ENCODE results near the gene FHIT. TPM values are rescaled to one million over a fixed set of nuclear protein-coding genes. Genes with fewer than 3 reads are reported as not detected.
"Not testable (repeated sequence)": the region's sequence is repeated elsewhere in the genome, so short reads cannot be mapped to it uniquely, and the experiment has no call there.

Gene FHIT
- total and polyA plus RNA-seq, 4 donors, result 2.1 to 14.7 (median 6.6) TPM

DNA sequence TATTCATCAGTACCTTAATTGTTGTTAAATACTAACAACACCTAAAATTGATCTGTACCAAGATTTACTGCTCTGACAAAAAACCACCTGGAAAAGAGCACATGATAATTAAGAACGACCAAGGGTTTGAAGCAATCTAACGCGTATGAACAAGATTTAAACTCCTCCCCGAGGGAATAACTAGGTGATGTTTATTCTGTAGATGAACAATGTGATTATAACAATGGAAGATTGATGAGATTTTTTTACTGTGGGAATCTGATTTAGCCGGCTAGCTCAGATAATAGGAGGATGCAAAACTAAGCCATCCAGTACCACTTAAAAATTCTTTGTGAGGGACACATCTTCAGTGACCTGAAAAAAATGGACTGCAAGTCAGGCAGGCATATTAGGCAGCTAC lies 222.1 kb downstream of the FHIT start:
- 96% methylated on average over 5 of the region's 5 CpGs for WGBS
- DNase-seq (ENCODE audit: low spot score), result no peak
- H3K27ac ChIP-seq (ENCODE audit: low read depth in 1 of 2, low read length in 2 of 2), result no peak overlapping the region
- H3K9ac ChIP-seq (ENCODE audit: low read depth in 1 of 2, low read length in 2 of 2), result no peak overlapping the region
- H3K4me3 ChIP-seq (ENCODE audit: low read depth in 1 of 3, low read length in 3 of 3), result no peak overlapping the region
- H3K36me3 ChIP-seq (ENCODE audit: control insufficient read depth in 4 of 4, insufficient read depth in 3 of 4, low read depth in 1 of 4, low read length in 3 of 4), result no peaks in the 10 kb centered on the region
- no peak for TF ChIP-seq FOXA2 (IDR thresholded peaks at IDR 0.05)
- TF ChIP-seq, protein P1, sequence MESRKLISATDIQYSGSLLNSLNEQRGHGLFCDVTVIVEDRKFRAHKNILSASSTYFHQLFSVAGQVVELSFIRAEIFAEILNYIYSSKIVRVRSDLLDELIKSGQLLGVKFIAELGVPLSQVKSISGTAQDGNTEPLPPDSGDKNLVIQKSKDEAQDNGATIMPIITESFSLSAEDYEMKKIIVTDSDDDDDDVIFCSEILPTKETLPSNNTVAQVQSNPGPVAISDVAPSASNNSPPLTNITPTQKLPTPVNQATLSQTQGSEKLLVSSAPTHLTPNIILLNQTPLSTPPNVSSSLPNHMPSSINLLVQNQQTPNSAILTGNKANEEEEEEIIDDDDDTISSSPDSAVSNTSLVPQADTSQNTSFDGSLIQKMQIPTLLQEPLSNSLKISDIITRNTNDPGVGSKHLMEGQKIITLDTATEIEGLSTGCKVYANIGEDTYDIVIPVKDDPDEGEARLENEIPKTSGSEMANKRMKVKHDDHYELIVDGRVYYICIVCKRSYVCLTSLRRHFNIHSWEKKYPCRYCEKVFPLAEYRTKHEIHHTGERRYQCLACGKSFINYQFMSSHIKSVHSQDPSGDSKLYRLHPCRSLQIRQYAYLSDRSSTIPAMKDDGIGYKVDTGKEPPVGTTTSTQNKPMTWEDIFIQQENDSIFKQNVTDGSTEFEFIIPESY (IDR thresholded peaks at IDR 0.05), result no peak
- no peaks in the 10 kb centered on the region for H3K27me3 ChIP-seq (ENCODE audit: control insufficient read depth in 4 of 4, insufficient read depth in 4 of 4, low read length in 3 of 4)
- no peaks in the 10 kb centered on the region for H3K9me3 ChIP-seq (ENCODE audit: control insufficient read depth in 4 of 4, low read length in 3 of 4)
- H3K4me1 ChIP-seq (ENCODE audit: control insufficient read depth in 4 of 4, insufficient read depth in 4 of 4, low read length in 3 of 4), result no peaks in the 10 kb centered on the region

DNA sequence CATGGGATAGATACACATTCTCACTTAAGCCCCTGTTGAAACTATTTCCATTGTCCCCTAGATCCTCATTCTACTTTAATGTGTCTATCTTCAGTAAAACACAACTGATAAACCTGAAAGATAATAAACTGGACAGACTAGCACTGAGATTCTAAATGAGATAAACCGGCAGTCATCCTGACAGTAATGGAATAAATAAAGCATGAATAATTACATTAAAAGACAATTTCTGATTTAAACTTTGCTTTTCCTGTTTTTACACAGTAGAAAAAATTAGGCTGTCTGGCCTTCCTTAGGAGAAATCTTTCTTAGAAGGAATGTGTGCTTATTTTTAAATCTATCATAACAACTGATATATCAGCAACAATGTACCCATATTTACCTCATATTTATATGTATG lies 232.4 kb downstream of the FHIT start:
- Histone ChIP-seq H3K4me3 (ENCODE audit: low read depth in 1 of 3, low read length in 3 of 3) (no peak overlapping the region), H3K27me3 (ENCODE audit: control insufficient read depth in 4 of 4, insufficient read depth in 4 of 4, low read length in 3 of 4) (no peaks in the 10 kb centered on the region), H3K9ac (ENCODE audit: low read depth in 1 of 2, low read length in 2 of 2) (no peak overlapping the region), H3K9me3 (ENCODE audit: control insufficient read depth in 4 of 4, low read length in 3 of 4) (no peaks in the 10 kb centered on the region), H3K36me3 (ENCODE audit: control insufficient read depth in 4 of 4, insufficient read depth in 3 of 4, low read depth in 1 of 4, low read length in 3 of 4) (no peaks in the 10 kb centered on the region), H3K27ac (ENCODE audit: low read depth in 1 of 2, low read length in 2 of 2) (no peak overlapping the region), H3K4me1 (ENCODE audit: control insufficient read depth in 4 of 4, insufficient read depth in 4 of 4, low read length in 3 of 4) (no peaks in the 10 kb centered on the region)
- no peak for DNase-seq (ENCODE audit: low spot score)
- 95% methylated on average over 1 of the region's 1 CpG for WGBS
- TF ChIP-seq, protein P2, sequence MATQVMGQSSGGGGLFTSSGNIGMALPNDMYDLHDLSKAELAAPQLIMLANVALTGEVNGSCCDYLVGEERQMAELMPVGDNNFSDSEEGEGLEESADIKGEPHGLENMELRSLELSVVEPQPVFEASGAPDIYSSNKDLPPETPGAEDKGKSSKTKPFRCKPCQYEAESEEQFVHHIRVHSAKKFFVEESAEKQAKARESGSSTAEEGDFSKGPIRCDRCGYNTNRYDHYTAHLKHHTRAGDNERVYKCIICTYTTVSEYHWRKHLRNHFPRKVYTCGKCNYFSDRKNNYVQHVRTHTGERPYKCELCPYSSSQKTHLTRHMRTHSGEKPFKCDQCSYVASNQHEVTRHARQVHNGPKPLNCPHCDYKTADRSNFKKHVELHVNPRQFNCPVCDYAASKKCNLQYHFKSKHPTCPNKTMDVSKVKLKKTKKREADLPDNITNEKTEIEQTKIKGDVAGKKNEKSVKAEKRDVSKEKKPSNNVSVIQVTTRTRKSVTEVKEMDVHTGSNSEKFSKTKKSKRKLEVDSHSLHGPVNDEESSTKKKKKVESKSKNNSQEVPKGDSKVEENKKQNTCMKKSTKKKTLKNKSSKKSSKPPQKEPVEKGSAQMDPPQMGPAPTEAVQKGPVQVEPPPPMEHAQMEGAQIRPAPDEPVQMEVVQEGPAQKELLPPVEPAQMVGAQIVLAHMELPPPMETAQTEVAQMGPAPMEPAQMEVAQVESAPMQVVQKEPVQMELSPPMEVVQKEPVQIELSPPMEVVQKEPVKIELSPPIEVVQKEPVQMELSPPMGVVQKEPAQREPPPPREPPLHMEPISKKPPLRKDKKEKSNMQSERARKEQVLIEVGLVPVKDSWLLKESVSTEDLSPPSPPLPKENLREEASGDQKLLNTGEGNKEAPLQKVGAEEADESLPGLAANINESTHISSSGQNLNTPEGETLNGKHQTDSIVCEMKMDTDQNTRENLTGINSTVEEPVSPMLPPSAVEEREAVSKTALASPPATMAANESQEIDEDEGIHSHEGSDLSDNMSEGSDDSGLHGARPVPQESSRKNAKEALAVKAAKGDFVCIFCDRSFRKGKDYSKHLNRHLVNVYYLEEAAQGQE (IDR thresholded peaks at IDR 0.05), result no peak
- TF ChIP-seq NR2F2 (IDR thresholded peaks at IDR 0.05), result no peak
- TF ChIP-seq JUND (IDR thresholded peaks at IDR 0.05), result no peak
- TF ChIP-seq FOXA2 (IDR thresholded peaks at IDR 0.05), result no peak
- TF ChIP-seq YY1 (IDR thresholded peaks at IDR 0.05), result no peak
- TF ChIP-seq, protein P1 (IDR thresholded peaks at IDR 0.05), result no peak
- TF ChIP-seq RXRA (IDR thresholded peaks at IDR 0.05), result no peak
- TF ChIP-seq EGR1 (IDR thresholded peaks at IDR 0.05; ENCODE audit: low read depth in 2 of 2), result no peak
- TF ChIP-seq GABPA (IDR thresholded peaks at IDR 0.05 in 1 of 2, conservative IDR thresholded peaks at IDR 0.05 in 1 of 2), result no peak
- TF ChIP-seq, protein P3, sequence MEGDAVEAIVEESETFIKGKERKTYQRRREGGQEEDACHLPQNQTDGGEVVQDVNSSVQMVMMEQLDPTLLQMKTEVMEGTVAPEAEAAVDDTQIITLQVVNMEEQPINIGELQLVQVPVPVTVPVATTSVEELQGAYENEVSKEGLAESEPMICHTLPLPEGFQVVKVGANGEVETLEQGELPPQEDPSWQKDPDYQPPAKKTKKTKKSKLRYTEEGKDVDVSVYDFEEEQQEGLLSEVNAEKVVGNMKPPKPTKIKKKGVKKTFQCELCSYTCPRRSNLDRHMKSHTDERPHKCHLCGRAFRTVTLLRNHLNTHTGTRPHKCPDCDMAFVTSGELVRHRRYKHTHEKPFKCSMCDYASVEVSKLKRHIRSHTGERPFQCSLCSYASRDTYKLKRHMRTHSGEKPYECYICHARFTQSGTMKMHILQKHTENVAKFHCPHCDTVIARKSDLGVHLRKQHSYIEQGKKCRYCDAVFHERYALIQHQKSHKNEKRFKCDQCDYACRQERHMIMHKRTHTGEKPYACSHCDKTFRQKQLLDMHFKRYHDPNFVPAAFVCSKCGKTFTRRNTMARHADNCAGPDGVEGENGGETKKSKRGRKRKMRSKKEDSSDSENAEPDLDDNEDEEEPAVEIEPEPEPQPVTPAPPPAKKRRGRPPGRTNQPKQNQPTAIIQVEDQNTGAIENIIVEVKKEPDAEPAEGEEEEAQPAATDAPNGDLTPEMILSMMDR (IDR thresholded peaks at IDR 0.05; ENCODE audit: low read depth, low read length, missing input control), result no peak
- TF ChIP-seq HNF4A (conservative IDR thresholded peaks at IDR 0.05), result no peak
- TF ChIP-seq RAD21 (IDR thresholded peaks at IDR 0.05), result no peak
- no peak for TF ChIP-seq FOXA1 (IDR thresholded peaks at IDR 0.05)
- TF ChIP-seq HNF4G (IDR thresholded peaks at IDR 0.05), result no peak
- no peak for TF ChIP-seq SP1 (IDR thresholded peaks at IDR 0.05)

DNA sequence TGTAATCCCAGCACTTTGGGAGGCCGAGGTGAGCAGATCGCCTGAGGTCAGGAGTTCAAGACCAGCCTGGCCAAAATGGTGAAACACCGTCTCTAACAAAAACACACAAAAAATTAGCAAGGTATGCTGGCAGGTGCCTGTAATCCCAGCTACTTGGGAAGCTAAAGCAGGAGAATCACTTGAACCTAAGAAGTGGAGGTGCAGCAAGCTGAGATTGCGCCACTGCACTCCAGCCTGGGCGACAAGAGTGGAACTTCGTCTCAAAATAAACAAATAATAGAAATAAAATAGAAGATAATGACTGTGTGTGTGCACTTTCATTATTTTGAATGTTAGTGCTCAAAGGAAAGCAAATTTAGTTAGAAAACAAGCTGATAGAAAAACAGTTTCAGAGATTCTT lies 234.2 kb downstream of the FHIT start:
- DNase-seq (ENCODE audit: low spot score), result not testable (repeated sequence)
- WGBS, result 91% methylated on average over 6 of the region's 6 CpGs

More for the DNA sequence above, 234.2 kb downstream of the FHIT start:
- not testable (repeated sequence) for H3K9ac ChIP-seq (ENCODE audit: low read depth in 1 of 2, low read length in 2 of 2); H3K27me3 ChIP-seq (ENCODE audit: control insufficient read depth in 4 of 4, insufficient read depth in 4 of 4, low read length in 3 of 4); H3K27ac ChIP-seq (ENCODE audit: low read depth in 1 of 2, low read length in 2 of 2); H3K9me3 ChIP-seq (ENCODE audit: control insufficient read depth in 4 of 4, low read length in 3 of 4); H3K36me3 ChIP-seq (ENCODE audit: control insufficient read depth in 4 of 4, insufficient read depth in 3 of 4, low read depth in 1 of 4, low read length in 3 of 4); H3K4me3 ChIP-seq (ENCODE audit: low read depth in 1 of 3, low read length in 3 of 3); H3K4me1 ChIP-seq (ENCODE audit: control insufficient read depth in 4 of 4, insufficient read depth in 4 of 4, low read length in 3 of 4)

Measured in liver (tissue), 9 donors.